Caco-2 (cell line): Measurements from ENCODE around the gene RAB35. TPM values are rescaled to one million over a fixed set of nuclear protein-coding genes. Genes with fewer than 3 reads are reported as not detected.

Experiments used
- BruUV-seq: library from RNA; stranded (reverse); fragments of 400-500 nt; replicated peaks from 2 replicates; lab custom pipeline; 2021; lab: Mats Ljungman, UMichigan
- CTCF ChIA-PET: fragments of 300-600 bp; sonication (Branson Sonifier 250); formaldehyde crosslinking; loops from one replicate; lab custom pipeline; 2022; ENCODE audit warnings: antibody characterized with exemption; lab: Charles Lee
- POLR2A ChIA-PET: fragments of 300-600 bp; sonication (Branson Sonifier 250); formaldehyde crosslinking; loops from one replicate; lab custom pipeline; 2022; ENCODE audit warnings: antibody characterized with exemption; lab: Charles Lee
- DNase-seq, 2 experiments: peaks; one replicate each; pipeline versions ENCODE4 v3.0.0 to v3.0.0-alpha.2; 2020 to 2022
- H3K27me3 ChIP-seq: replicated peaks from 2 replicates; pipeline ENCODE4 v1.6.0; 2011; ENCODE audit warnings: low read length; ENCODE audit not compliant: control insufficient read depth, insufficient read depth
- H3K36me3 ChIP-seq: 2 replicates; pipeline ENCODE4 v1.5.1; 2011; ENCODE audit warnings: low read length; ENCODE audit not compliant: control insufficient read depth, insufficient read depth
- H3K4me1 ChIP-seq: fragments of 250-450 bp; sonication (Bioruptor Pico); 2 replicates; pipeline ENCODE4 v1.5.1; 2020; ENCODE audit warnings: mild to moderate bottlenecking
- H3K4me3 ChIP-seq: 2 replicates; pipeline ENCODE4 v1.5.1; 2011; ENCODE audit warnings: low read depth, mild to moderate bottlenecking, control low read depth, low read length
- H3K9me3 ChIP-seq: fragments of 250-450 bp; sonication (Bioruptor Pico); 2 replicates; pipeline ENCODE4 v1.5.1; 2020; ENCODE audit warnings: mild to moderate bottlenecking, moderate library complexity
- H3K27ac Mint-ChIP-seq: one replicate; pipeline ENCODE4 v1.8.0; 2022; ENCODE audit warnings: mixed read lengths; ENCODE audit not compliant: unreplicated experiment
- H3K27me3 Mint-ChIP-seq: one replicate; pipeline ENCODE4 v1.8.0; 2022; ENCODE audit warnings: mixed read lengths; ENCODE audit not compliant: insufficient read depth, unreplicated experiment
- H3K36me3 Mint-ChIP-seq: one replicate; pipeline ENCODE4 v1.8.0; 2022; ENCODE audit warnings: mild to moderate bottlenecking, mixed read lengths; ENCODE audit not compliant: insufficient read depth, unreplicated experiment
- H3K4me1 Mint-ChIP-seq: one replicate; pipeline ENCODE4 v1.8.0; 2022; ENCODE audit warnings: low read depth, mixed read lengths; ENCODE audit not compliant: unreplicated experiment
- H3K4me3 Mint-ChIP-seq: one replicate; pipeline ENCODE4 v1.8.0; 2022; ENCODE audit warnings: mild to moderate bottlenecking, moderate library complexity, mixed read lengths; ENCODE audit not compliant: unreplicated experiment
- H3K9me3 Mint-ChIP-seq: one replicate; pipeline ENCODE4 v1.8.0; 2022; ENCODE audit warnings: mixed read lengths; ENCODE audit not compliant: unreplicated experiment
- intact Hi-C: fragments of 100-400 bp; cut with micrococcal nuclease; formaldehyde crosslinking; loops from one replicate; pipeline ENCODE4 v1.10.0; 2022; ENCODE audit not compliant: unreplicated experiment
- total RNA-seq: library from RNA; stranded (reverse); gene quantifications from 2 replicates; pipeline ENCODE4 v1.2.3, GENCODE V29; 2022
- TF ChIP-seq, protein P1 (sequence below), 2 experiments: fragments of 200-600 bp in 1 of 2; IDR thresholded peaks; 1 replicate in 1 of 2; 2 replicates in 1 of 2; pipeline versions ENCODE4 v1.5.1 to v1.8.0; 2011 to 2022; ENCODE audit warnings: antibody characterized with exemption in 1 of 2, control low read depth in 1 of 2, inconsistent platforms in 1 of 2, low read depth in 1 of 2, low read length in 1 of 2, mild to moderate bottlenecking in 1 of 2, moderate library complexity in 1 of 2; ENCODE audit not compliant: insufficient read depth in 1 of 2, severe bottlenecking in 1 of 2, unreplicated experiment in 1 of 2

The RAB35 gene
- total RNA-seq, 1 experiment from 2014 or later, result 72.0 TPM

GRCh38 chr12:120091371-120092090, 25.0 kb downstream of the RAB35 start:
- H3K4me3 ChIP-seq, result no peak overlapping the region
- H3K4me1 ChIP-seq, result peaks cover 2% of the 10 kb centered on the region; the same call in 1 of the 2 replicates
- no peaks in the 10 kb centered on the region for H3K27me3 ChIP-seq
- H3K9me3 Mint-ChIP-seq, result no peaks in the 10 kb centered on the region
- no peak overlapping the region for H3K4me3 Mint-ChIP-seq
- H3K27ac Mint-ChIP-seq, result no peak overlapping the region
- DNase-seq, result no peak
- H3K36me3 Mint-ChIP-seq, result peaks cover 67% of the 10 kb centered on the region
- no peaks in the 10 kb centered on the region for H3K27me3 Mint-ChIP-seq
- intact Hi-C loops, result no loop called here
- BruUV-seq, result no TSS peak
- CTCF ChIA-PET, result no interaction called here
- no peaks in the 10 kb centered on the region for H3K4me1 Mint-ChIP-seq
- H3K9me3 ChIP-seq, result no peaks in the 10 kb centered on the region
- TF ChIP-seq, protein P1, sequence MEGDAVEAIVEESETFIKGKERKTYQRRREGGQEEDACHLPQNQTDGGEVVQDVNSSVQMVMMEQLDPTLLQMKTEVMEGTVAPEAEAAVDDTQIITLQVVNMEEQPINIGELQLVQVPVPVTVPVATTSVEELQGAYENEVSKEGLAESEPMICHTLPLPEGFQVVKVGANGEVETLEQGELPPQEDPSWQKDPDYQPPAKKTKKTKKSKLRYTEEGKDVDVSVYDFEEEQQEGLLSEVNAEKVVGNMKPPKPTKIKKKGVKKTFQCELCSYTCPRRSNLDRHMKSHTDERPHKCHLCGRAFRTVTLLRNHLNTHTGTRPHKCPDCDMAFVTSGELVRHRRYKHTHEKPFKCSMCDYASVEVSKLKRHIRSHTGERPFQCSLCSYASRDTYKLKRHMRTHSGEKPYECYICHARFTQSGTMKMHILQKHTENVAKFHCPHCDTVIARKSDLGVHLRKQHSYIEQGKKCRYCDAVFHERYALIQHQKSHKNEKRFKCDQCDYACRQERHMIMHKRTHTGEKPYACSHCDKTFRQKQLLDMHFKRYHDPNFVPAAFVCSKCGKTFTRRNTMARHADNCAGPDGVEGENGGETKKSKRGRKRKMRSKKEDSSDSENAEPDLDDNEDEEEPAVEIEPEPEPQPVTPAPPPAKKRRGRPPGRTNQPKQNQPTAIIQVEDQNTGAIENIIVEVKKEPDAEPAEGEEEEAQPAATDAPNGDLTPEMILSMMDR (IDR thresholded peaks at IDR 0.05; ENCODE audit: insufficient read depth in 1 of 2, low read depth in 1 of 2, low read length in 1 of 2, severe bottlenecking in 1 of 2, unreplicated experiment in 1 of 2), result no peak
- POLR2A ChIA-PET, result no interaction called here
- H3K36me3 ChIP-seq, result no peaks in the 10 kb centered on the region; the same call in none of the 2 replicates

- Histone ChIP-seq H3K9me3 (no peaks in the 10 kb centered on the region), H3K4me1 (peaks cover 4% of the 10 kb centered on the region; the same call in 1 of the 2 replicates), H3K27me3 (no peaks in the 10 kb centered on the region), H3K4me3 (no peak overlapping the region), H3K36me3 (no peaks in the 10 kb centered on the region; the same call in 1 of the 2 replicates)
- no peak overlapping the region for H3K27ac Mint-ChIP-seq
- no TSS peak for BruUV-seq
- POLR2A ChIA-PET, result no interaction called here
- intact Hi-C loops, result no loop called here
- DNase-seq, result no peak
- no peaks in the 10 kb centered on the region for H3K4me1 Mint-ChIP-seq
- H3K9me3 Mint-ChIP-seq, result no peaks in the 10 kb centered on the region
- CTCF ChIA-PET, result no interaction called here
- peaks cover 61% of the 10 kb centered on the region for H3K36me3 Mint-ChIP-seq
- TF ChIP-seq, protein P1 (IDR thresholded peaks at IDR 0.05; ENCODE audit: insufficient read depth in 1 of 2, low read depth in 1 of 2, low read length in 1 of 2, severe bottlenecking in 1 of 2, unreplicated experiment in 1 of 2), result no peak
- no peaks in the 10 kb centered on the region for H3K27me3 Mint-ChIP-seq
- no peak overlapping the region for H3K4me3 Mint-ChIP-seq
These were observed 25.8 kb downstream of the RAB35 start for GRCh38 chr12:120090626-120091295.

DNA sequence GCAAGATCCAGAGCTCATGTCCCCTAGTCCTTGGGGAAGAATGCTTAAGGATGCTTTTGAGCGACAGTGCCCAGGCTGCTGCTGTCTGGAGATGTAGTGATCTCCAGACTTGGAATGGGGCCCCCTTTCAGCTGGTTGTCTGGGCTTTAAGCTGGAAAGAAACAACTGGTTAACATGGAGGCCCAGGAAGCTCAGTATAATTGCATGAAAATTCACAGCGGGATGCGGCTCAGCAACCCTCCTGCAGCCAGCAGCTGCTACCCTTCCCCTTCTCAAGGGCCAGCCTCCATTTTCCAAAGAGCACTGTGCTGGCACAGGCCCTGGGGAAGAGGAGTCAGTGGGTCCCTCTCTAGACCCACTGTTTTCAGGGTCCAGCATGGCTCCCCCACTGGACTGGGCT, 26.3 kb downstream of the RAB35 start:
- Mint-ChIP-seq H3K4me3 (no peak overlapping the region), H3K4me1 (no peaks in the 10 kb centered on the region), H3K27ac (no peak overlapping the region), H3K36me3 (peaks cover 56% of the 10 kb centered on the region), H3K27me3 (no peaks in the 10 kb centered on the region), H3K9me3 (no peaks in the 10 kb centered on the region)
- H3K36me3 ChIP-seq, result no peaks in the 10 kb centered on the region; the same call in 1 of the 2 replicates
- CTCF ChIA-PET, result no interaction called here
- no TSS peak for BruUV-seq
- intact Hi-C loops, result no loop called here
- peaks cover 4% of the 10 kb centered on the region; the same call in 1 of the 2 replicates for H3K4me1 ChIP-seq
- TF ChIP-seq, protein P1 (IDR thresholded peaks at IDR 0.05; ENCODE audit: insufficient read depth in 1 of 2, low read depth in 1 of 2, low read length in 1 of 2, severe bottlenecking in 1 of 2, unreplicated experiment in 1 of 2), result no peak
- H3K9me3 ChIP-seq, result no peaks in the 10 kb centered on the region
- POLR2A ChIA-PET, result no interaction called here
- H3K27me3 ChIP-seq, result no peaks in the 10 kb centered on the region
- no peak for DNase-seq
- no peak overlapping the region for H3K4me3 ChIP-seq
